Non-pigmented ciliary epithelial cell (primary cell): ENCODE data around the gene TNFRSF1A.
"Not testable (repeated sequence)": the region's sequence is repeated elsewhere in the genome, so short reads cannot be mapped to it uniquely, and the experiment has no call there.

Experiments used
- DNase-seq: peaks from one replicate; pipeline ENCODE4 v3.0.0-alpha.2; 2010; ENCODE audit warnings: low read depth

TNFRSF1A gene

GRCh38 chr12:6302621-6303020, 39.3 kb downstream of the TNFRSF1A start:
- no peak for DNase-seq

GRCh38 chr12:6301721-6302120, 40.2 kb downstream of the TNFRSF1A start:
- DNase-seq, result no peak

- no peak for DNase-seq
Observed at GRCh38 chr12:6297170-6297569, 44.7 kb downstream of the TNFRSF1A start.

- DNase-seq, result no peak
Observed at GRCh38 chr12:6295094-6295811, 46.6 kb downstream of the TNFRSF1A start.

- DNase-seq, result no peak
Observed at GRCh38 chr12:6294156-6295093, 47.5 kb downstream of the TNFRSF1A start.

GRCh38 chr12:6292606-6293005, 49.3 kb downstream of the TNFRSF1A start:
- no peak for DNase-seq

- not testable (repeated sequence) for DNase-seq
Observed at GRCh38 chr12:6289906-6290305, 52.0 kb downstream of the TNFRSF1A start.

- not testable (repeated sequence) for DNase-seq
Observed at GRCh38 chr12:6289081-6289480, 52.8 kb downstream of the TNFRSF1A start.

GRCh38 chr12:6288235-6288634, 53.6 kb downstream of the TNFRSF1A start:
- DNase-seq, result no peak

- no peak for DNase-seq
Observed at GRCh38 chr12:6285532-6286306, 56.2 kb downstream of the TNFRSF1A start.

GRCh38 chr12:6285063-6285477, 56.8 kb downstream of the TNFRSF1A start:
- no peak for DNase-seq

GRCh38 chr12:6284273-6284672, 57.6 kb downstream of the TNFRSF1A start:
- no peak for DNase-seq

GRCh38 chr12:6282453-6282840, 59.4 kb downstream of the TNFRSF1A start:
- DNase-seq, result no peak

GRCh38 chr12:6281081-6281809, 60.6 kb downstream of the TNFRSF1A start:
- DNase-seq, result no peak

- DNase-seq, result no peak
Observed at GRCh38 chr12:6280672-6281071, 61.2 kb downstream of the TNFRSF1A start.

GRCh38 chr12:6280053-6280469, 61.8 kb downstream of the TNFRSF1A start:
- no peak for DNase-seq

GRCh38 chr12:6279631-6280030, 62.2 kb downstream of the TNFRSF1A start:
- no peak for DNase-seq

- no peak for DNase-seq
Observed at GRCh38 chr12:6279256-6279628, 62.6 kb downstream of the TNFRSF1A start.
